Neural progenitor cell (in vitro differentiated cells): Measurements from ENCODE around the gene EPHB2. TPM values are rescaled to one million over a fixed set of nuclear protein-coding genes. Genes with fewer than 3 reads are reported as not detected.

ENCODE experiments used
- DNase-seq: peaks from one replicate; pipeline ENCODE4 v3.0.0-alpha.2; 2016; ENCODE audit warnings: low spot score
- H2AFZ ChIP-seq: fragments of 200-600 bp; sonication (generic); replicated peaks from 2 replicates; pipeline ENCODE4 v1.6.1; 2016; ENCODE audit warnings: antibody characterized with exemption
- H3F3A ChIP-seq: fragments of 200-600 bp; sonication (generic); 2 replicates; pipeline ENCODE4 v1.6.1; 2016; ENCODE audit warnings: antibody characterized with exemption, low read depth
- H3K27ac ChIP-seq: fragments of 200-600 bp; sonication (generic); 2 replicates; pipeline ENCODE4 v1.5.1; 2016; ENCODE audit warnings: mild to moderate bottlenecking
- H3K27me3 ChIP-seq: fragments of 200-600 bp; sonication (generic); 2 replicates; pipeline ENCODE4 v1.6.1; 2016; ENCODE audit warnings: mild to moderate bottlenecking, moderate library complexity
- H3K36me3 ChIP-seq: fragments of 200-600 bp; sonication (generic); 2 replicates; pipeline ENCODE4 v1.5.1; 2016
- H3K4me1 ChIP-seq: fragments of 200-600 bp; sonication (generic); 2 replicates; pipeline ENCODE4 v1.6.1; 2016; ENCODE audit warnings: mixed run types
- H3K4me2 ChIP-seq: fragments of 200-600 bp; sonication (generic); 2 replicates; pipeline ENCODE4 v1.6.1; 2016
- H3K4me3 ChIP-seq: fragments of 200-600 bp; sonication (generic); 2 replicates; pipeline ENCODE4 v1.5.1; 2016
- H3K79me2 ChIP-seq: fragments of 200-600 bp; sonication (generic); 2 replicates; pipeline ENCODE4 v1.6.1; 2016; ENCODE audit warnings: low read depth
- H3K9ac ChIP-seq: fragments of 200-600 bp; sonication (generic); 2 replicates; pipeline ENCODE4 v1.6.1; 2016
- H3K9me3 ChIP-seq: fragments of 200-600 bp; sonication (generic); 2 replicates; pipeline ENCODE4 v1.5.1; 2016; ENCODE audit warnings: low read depth
- H4K20me1 ChIP-seq: fragments of 200-600 bp; sonication (generic); 2 replicates; pipeline ENCODE4 v1.6.1; 2016; ENCODE audit warnings: low read depth
- H3K27ac Mint-ChIP-seq: 3 replicates; pipeline ENCODE4 v1.8.0; 2021; ENCODE audit warnings: mixed read lengths
- H3K27me3 Mint-ChIP-seq: 2 replicates; pipeline ENCODE4 v1.8.0; 2022; ENCODE audit warnings: low read depth, mild to moderate bottlenecking, inconsistent platforms, moderate library complexity, mixed read lengths; ENCODE audit not compliant: insufficient read depth
- H3K36me3 Mint-ChIP-seq: 3 replicates; pipeline ENCODE4 v1.8.0; 2021; ENCODE audit warnings: mixed read lengths
- H3K4me1 Mint-ChIP-seq: 3 replicates; pipeline ENCODE4 v1.8.0; 2021; ENCODE audit warnings: mixed read lengths
- H3K4me3 Mint-ChIP-seq: 3 replicates; pipeline ENCODE4 v1.8.0; 2021; ENCODE audit warnings: mild to moderate bottlenecking, moderate library complexity, mixed read lengths
- H3K9me3 Mint-ChIP-seq: 3 replicates; pipeline ENCODE4 v1.8.0; 2020; ENCODE audit warnings: mixed read lengths
- CTCF ChIP-seq: fragments of 200-600 bp; sonication (generic); IDR thresholded peaks from 2 replicates; pipeline ENCODE4 v1.5.1; 2017; ENCODE audit warnings: antibody characterized with exemption, mild to moderate bottlenecking
- EZH2 ChIP-seq: fragments of 200-600 bp; sonication (generic); IDR thresholded peaks from 2 replicates; pipeline ENCODE4 v1.6.1; 2017; ENCODE audit warnings: antibody characterized with exemption, mild to moderate bottlenecking, moderate library complexity
- EZH2phosphoT487 ChIP-seq: fragments of 200-600 bp; sonication (generic); IDR thresholded peaks from 2 replicates; pipeline ENCODE4 v1.6.1; 2017; ENCODE audit warnings: antibody characterized with exemption
- total RNA-seq: library from RNA; depleted of rRNA; stranded (reverse); fragments of >200 nt; gene quantifications from 2 replicates; pipeline ENCODE4 v1.2.3, GENCODE V29; 2015; ENCODE audit warnings: low replicate concordance

The EPHB2 gene
- total RNA-seq, 1 donor from 2014 or later = 38.3 TPM

GRCh38 chr1:22806584-22806983, 95.9 kb downstream of the EPHB2 start:
- Histone ChIP-seq H3K27ac (peak overlapping the region; percentile 96), H3K79me2 (no peaks in the 10 kb centered on the region), H3K27me3 (no peaks in the 10 kb centered on the region), H3K9me3 (no peaks in the 10 kb centered on the region), H3F3A (peaks cover 49% of the 10 kb centered on the region), H4K20me1 (no peaks in the 10 kb centered on the region), H3K4me2 (peak overlapping the region; percentile 65), H3K4me3 (peak overlapping the region; percentile 17), H3K4me1 (peaks cover 68% of the 10 kb centered on the region), H2AFZ (no peak overlapping the region), H3K36me3 (no peaks in the 10 kb centered on the region), H3K9ac (no peak overlapping the region)
- Mint-ChIP-seq H3K27me3 (peaks cover 8% of the 10 kb centered on the region), H3K4me3 (no peak overlapping the region), H3K36me3 (no peaks in the 10 kb centered on the region), H3K9me3 (no peaks in the 10 kb centered on the region), H3K4me1 (peaks cover 66% of the 10 kb centered on the region), H3K27ac (no peak overlapping the region)
- peak; percentile 94 for DNase-seq
- TF ChIP-seq EZH2 = no peak
- no peak for TF ChIP-seq CTCF
- TF ChIP-seq EZH2phosphoT487 = no peak

- TF ChIP-seq CTCF (no peak), EZH2 (no peak), EZH2phosphoT487 (no peak)
- no peaks in the 10 kb centered on the region for H3K36me3 Mint-ChIP-seq
- H3K4me1 ChIP-seq = peaks cover 62% of the 10 kb centered on the region
- H3K9ac ChIP-seq = no peak overlapping the region
- H3K4me3 ChIP-seq = no peak overlapping the region
- H4K20me1 ChIP-seq = no peaks in the 10 kb centered on the region
- H3K36me3 ChIP-seq = no peaks in the 10 kb centered on the region
- H3K79me2 ChIP-seq = no peaks in the 10 kb centered on the region
- peak overlapping the region; percentile 65 for H3K4me2 ChIP-seq
- H3K27me3 ChIP-seq = no peaks in the 10 kb centered on the region
- H3K27ac Mint-ChIP-seq = no peak overlapping the region
- peaks cover 8% of the 10 kb centered on the region for H3K27me3 Mint-ChIP-seq
- H3K9me3 ChIP-seq = no peaks in the 10 kb centered on the region
- no peak overlapping the region for H2AFZ ChIP-seq
- H3F3A ChIP-seq = peaks cover 42% of the 10 kb centered on the region
- peaks cover 58% of the 10 kb centered on the region for H3K4me1 Mint-ChIP-seq
- H3K27ac ChIP-seq = peak overlapping the region; percentile 96
- H3K9me3 Mint-ChIP-seq = no peaks in the 10 kb centered on the region
- DNase-seq = no peak
- H3K4me3 Mint-ChIP-seq = no peak overlapping the region
Measured at GRCh38 chr1:22807340-22807739, 96.7 kb downstream of the EPHB2 start.

GRCh38 chr1:22808186-22808675, 97.6 kb downstream of the EPHB2 start:
- TF ChIP-seq CTCF = no peak
- no peak for TF ChIP-seq EZH2phosphoT487
- TF ChIP-seq EZH2 = no peak
- Histone ChIP-seq H3K4me2 (peak overlapping the region; percentile 65), H3K4me3 (no peak overlapping the region), H3K27me3 (no peaks in the 10 kb centered on the region), H3K4me1 (peaks cover 53% of the 10 kb centered on the region), H3K27ac (no peak overlapping the region), H3K79me2 (peaks cover 4% of the 10 kb centered on the region), H3K36me3 (no peaks in the 10 kb centered on the region), H4K20me1 (no peaks in the 10 kb centered on the region), H2AFZ (no peak overlapping the region), H3K9ac (no peak overlapping the region), H3F3A (peaks cover 36% of the 10 kb centered on the region), H3K9me3 (no peaks in the 10 kb centered on the region)
- no peaks in the 10 kb centered on the region for H3K9me3 Mint-ChIP-seq
- H3K4me3 Mint-ChIP-seq = no peak overlapping the region
- peaks cover 8% of the 10 kb centered on the region for H3K27me3 Mint-ChIP-seq
- H3K27ac Mint-ChIP-seq = no peak overlapping the region
- peaks cover 53% of the 10 kb centered on the region for H3K4me1 Mint-ChIP-seq
- DNase-seq = no peak
- H3K36me3 Mint-ChIP-seq = no peaks in the 10 kb centered on the region
